VCaP (cell line): ENCODE measurements around the gene DIP2C.

Experiments
- H3K27ac ChIP-seq: fragments of 450-650 bp; 2 replicates; pipeline ENCODE4 v1.5.1; 2017
- TF ChIP-seq, protein P1 (sequence below): fragments of 450-650 bp; conservative IDR thresholded peaks from 2 replicates; pipeline ENCODE4 v1.5.1; 2017; ENCODE audit warnings: mild to moderate bottlenecking, moderate library complexity

The DIP2C gene

DNA sequence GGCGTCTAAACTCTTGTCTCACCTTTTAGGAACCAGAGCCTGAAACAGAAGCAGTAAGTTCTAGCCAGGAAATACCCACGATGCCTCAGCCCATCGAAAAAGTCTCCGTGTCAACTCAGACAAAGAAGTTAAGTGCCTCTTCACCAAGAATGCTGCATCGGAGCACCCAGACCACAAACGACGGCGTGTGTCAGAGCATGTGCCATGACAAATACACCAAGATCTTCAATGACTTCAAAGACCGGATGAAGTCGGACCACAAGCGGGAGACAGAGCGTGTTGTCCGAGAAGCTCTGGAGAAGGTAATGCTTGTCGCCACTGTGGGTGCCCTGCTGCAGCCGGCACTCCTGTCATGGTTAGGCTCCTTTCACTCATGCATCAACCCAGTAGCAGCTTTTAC is 441.2 kb downstream of the DIP2C start:
- no peak overlapping the region for H3K27ac ChIP-seq
- TF ChIP-seq, protein P1, sequence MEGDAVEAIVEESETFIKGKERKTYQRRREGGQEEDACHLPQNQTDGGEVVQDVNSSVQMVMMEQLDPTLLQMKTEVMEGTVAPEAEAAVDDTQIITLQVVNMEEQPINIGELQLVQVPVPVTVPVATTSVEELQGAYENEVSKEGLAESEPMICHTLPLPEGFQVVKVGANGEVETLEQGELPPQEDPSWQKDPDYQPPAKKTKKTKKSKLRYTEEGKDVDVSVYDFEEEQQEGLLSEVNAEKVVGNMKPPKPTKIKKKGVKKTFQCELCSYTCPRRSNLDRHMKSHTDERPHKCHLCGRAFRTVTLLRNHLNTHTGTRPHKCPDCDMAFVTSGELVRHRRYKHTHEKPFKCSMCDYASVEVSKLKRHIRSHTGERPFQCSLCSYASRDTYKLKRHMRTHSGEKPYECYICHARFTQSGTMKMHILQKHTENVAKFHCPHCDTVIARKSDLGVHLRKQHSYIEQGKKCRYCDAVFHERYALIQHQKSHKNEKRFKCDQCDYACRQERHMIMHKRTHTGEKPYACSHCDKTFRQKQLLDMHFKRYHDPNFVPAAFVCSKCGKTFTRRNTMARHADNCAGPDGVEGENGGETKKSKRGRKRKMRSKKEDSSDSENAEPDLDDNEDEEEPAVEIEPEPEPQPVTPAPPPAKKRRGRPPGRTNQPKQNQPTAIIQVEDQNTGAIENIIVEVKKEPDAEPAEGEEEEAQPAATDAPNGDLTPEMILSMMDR, result no peak

DNA sequence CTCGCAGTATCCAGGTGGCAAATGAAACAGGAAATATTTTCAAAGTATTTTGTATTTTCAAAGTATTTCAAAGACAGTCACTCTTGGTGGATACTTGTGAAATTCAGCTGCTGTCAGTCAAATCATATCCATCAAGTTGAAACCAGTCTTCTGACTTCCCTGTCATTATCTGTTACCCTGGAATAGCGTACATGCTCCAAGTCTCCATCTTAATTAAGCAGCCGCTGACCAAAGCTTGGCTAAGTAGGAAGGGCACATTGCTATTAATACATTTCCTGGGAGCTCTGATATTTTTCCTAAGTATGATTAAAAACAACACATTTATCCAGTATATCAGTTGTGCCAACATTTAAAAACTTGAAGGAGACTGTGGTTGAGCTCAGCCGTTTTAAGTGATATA is 442.0 kb downstream of the DIP2C start:
- H3K27ac ChIP-seq, result no peak overlapping the region
- TF ChIP-seq, protein P1, result no peak

DNA sequence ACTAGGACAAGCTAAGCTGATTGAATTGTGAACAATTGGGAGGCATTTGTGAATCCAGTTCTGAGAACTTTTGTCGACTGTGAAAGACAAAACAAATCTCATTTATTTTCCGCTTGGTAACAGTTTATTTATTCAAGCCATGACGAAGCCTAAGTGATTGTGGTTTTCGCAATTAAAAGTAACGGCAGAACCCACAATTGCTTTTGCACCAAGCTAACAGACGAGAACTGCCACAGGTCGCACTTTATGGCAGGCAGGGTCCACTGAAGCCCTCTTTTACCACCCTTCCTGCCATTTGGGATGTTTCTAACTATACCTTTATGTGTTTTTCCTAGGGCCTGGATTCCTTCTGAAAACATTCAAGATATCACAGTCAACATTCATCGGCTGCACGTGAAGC is 443.0 kb downstream of the DIP2C start:
- no peak overlapping the region for H3K27ac ChIP-seq
- TF ChIP-seq, protein P1, result no peak

DNA sequence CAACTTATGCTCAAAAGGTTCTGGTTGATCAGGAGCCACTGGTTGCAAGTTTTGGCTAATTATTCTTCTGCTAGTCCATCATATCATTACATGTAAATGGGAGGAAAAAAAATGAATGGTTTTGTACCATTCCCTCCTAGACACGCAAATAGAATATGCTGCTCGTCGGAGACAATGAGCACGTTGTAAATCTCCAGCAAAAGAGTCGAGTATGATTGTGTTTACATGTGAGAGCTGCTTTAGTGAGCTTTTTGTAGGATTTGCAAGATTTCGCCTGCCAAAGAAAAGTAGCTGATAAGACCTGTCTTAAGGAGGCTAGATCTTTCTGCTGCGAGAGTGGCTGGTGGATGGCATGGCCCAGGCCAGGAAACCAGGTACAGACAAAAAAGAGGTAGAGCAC is 445.2 kb downstream of the DIP2C start:
- H3K27ac ChIP-seq, result no peak overlapping the region
- TF ChIP-seq, protein P1, result no peak

DNA sequence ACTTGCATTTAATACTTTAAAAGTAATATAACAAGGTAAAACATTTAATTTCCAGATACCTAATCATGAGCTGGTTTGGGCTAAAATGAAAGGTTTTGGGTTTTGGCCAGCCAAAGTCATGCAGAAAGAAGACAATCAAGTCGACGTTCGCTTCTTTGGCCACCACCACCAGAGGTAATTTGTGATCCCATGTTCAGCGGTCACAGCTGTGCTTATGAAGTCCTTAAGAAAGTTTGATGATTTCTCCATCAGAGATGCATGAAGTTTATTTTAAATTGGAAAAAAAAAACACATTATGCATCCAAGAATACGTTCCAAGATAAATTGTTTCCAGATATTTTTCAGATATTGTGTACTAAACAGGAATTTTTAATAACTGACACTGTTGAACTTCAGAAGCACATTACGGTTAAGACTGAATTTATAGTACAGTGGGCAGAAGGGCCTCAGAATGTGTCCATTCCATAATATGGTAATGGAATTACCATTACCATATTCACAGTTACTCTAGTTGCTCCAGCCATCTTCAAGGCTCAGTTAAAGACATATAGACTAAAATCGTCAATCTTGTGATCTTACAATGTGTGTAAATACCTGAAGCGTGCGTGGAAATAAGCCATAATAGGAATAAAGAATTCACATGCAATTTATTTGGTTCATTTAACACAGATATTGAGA is 447.4 kb downstream of the DIP2C start:
- TF ChIP-seq, protein P1, result no peak
- no peak overlapping the region for H3K27ac ChIP-seq

DNA sequence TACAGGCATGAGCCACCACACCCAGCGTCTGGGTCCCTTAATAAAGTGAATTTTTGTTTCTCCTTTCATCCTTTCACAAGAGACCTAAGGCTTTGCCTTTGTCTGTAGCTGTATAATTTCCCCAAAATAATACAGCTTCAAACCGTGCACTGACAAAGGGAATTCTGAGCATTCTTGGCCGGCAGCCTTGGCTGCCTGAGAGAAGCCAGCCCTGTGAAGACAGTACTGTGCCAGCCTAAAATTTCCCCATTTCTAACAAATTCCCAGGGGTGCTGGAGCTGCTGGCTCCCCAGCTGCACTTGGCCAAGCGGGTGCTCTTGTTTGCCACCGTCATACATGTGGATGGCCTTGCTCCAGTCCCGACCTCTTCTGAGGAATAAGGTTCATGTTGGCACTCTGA is 448.0 kb downstream of the DIP2C start:
- TF ChIP-seq, protein P1, result no peak
- no peak overlapping the region for H3K27ac ChIP-seq

DNA sequence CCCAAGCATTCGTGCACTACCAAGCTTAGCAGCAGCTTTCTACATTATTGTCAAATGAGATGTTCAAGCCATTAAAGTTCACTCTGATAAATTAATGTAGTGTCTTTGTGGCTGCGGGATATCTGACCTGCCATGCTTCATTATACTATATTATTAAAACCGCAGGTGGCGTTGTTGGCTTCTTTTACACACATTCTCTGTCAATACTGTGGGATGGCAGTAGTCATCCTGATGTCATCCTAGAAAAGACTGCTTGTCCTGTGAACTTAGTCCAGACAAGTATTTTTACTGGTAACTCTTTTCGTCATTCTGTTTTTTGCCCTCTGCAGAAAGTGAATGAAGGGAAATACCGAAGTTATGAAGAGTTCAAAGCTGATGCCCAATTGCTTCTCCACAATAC is 450.4 kb downstream of the DIP2C start:
- TF ChIP-seq, protein P1, result peak; percentile 34
- no peak overlapping the region for H3K27ac ChIP-seq
